ENCODE measurements around the gene LIPT1. TPM values are rescaled to one million over a fixed set of nuclear protein-coding genes. Genes with fewer than 3 reads are reported as not detected.

LIPT1 gene
- 4.2 and 7.5 TPM in 2 replicates for total RNA-seq

DNA sequence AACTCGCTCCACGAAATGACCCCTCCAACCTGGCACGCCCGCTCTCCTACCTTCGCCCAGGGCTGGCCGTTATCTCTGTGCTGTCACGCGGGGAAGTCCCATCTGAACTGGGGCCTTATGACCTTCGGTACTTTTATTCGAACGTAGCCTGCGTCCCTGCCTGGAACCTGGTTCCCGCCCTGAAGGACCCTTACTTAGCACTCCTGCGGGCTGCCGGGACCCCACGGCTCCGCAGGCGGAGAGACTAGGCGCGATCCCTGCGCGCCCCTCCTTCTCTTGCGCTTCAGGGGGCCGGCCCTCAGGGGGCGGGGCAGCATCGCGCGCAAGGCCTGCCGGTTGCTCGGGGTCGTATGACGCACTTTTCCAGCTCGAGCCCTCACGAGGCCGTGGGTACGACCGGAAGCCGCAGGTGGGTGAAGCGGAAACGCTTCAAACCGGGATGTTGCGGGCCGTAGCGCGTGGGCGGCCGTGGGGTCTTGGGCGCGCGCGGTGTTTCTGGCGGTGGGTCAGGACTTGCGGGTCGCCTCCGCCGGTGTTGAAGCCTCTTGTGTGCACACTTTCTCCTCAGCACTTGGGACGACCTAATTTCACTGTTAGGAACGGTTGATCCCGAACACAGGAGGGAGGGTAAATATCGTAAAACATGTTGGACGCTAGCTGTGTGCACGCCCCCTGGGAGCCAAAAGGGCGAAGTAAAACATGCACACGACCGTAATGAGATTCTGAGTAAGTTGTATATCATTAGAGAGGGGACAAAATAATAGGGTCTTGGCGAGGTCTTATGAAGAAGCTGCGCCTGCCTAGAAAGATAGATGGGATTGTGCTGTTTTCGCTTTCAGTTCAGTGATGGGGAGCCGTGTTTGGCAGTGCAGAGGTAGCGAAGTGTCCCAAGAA lies at the start of gene LIPT1, which contains the start of gene TSGA10:
TSS of gene LIPT1 (plus strand) at position 325 of the 894 bp plus-strand sequence. CDS start 6,991 bp downstream, outside the sequence.
TSS of gene TSGA10 (minus strand) at position 300 of the 894 bp plus-strand sequence. CDS start 45,503 bp downstream, outside the sequence.

DNA sequence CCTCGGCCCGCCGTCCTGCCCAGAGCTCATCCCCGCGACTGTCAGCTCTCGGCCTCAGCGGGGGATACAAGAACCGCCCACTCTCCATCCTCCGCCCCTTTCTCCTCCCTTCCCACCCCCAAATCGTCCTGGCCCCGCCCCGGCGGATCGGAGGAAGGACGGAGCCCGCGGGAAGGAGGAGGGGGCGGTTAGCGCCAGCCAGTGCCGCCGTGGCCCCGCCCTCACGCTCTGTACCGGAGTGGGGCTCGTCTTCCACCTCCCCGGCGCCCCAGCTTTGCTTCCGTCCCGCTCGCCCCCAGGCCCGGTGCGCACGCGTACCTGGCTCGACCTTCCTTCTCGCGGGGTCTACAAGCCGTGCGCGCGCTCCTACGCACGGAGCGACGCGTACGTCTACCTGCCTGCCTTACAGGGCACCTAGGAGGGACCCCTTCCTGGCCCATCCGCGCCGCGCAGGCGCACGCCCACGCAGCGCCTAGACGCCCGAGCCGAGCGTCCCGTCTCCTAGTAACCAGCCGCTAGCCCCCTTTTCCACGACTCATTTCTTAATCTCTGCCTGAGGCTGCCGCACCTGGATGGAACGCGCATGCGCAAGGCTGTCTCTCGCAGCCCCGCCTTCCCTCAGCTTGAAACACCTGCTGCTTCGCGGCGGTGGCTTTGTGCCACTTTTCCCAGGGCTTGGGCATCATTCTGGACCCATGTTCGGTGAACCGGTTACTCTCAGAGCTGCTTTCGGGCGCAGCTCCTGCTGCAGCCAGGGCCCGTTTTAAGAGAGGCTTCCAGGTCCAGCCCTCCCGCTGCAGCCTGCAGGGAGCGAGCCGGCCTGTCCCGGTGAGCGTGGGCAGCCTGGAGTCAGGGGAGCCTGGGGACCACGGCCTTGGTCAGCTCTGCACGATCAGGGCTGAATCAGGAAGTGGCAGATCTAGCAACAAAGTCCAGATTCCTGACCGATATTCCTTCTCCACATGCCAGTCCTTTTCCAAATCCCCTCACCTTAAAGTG lies 13.4 kb upstream of the LIPT1 start, which contains the start of gene C2orf15:
TSS of gene C2orf15 (plus strand) at position 598 of the 999 bp plus-strand sequence. CDS start 8,852 bp downstream, outside the sequence.

DNA sequence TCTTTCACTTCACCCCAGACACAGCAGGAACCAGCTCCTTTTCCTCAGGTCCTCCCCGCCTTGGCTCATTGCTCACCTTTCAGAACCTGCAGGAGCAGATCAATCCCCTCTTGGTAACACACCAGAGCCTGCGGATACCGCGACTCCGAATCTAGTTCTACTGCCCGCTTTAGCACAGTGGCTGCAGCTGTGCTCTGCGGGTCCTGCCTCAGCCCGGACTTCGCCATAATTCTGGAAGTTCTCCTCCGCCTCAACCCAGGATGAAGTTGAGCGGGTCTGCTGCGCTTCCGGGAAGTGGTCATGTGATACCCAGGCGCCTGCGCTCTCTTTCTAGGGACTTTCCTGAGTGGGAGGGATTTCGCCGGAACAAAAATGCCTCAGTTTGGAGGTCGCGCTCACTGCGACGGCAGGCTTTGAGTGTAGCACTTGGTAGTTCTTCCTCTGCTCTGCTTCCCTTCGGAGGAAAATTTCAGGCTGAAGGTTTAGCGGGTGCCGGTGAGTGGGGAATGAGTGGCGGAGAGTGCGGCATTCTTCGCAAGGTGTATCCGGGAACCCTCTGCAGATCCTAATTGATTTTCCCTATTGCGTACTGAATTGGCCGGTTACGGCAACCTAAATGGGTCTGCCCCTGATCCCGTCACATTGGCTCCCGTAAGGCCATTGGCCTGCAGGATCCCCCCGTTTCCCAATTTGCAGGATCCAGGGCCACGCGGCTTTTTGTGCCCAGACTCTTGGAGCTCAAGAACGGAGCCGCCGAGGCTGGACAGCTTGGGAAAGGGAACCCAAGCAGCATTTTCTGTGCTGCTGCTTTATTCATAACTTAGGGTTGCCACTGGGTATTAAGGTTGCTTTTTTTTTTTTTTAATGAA lies 26.2 kb downstream of the LIPT1 start, which contains the start of the genes MITD1 and MRPL30:
TSS of gene MITD1 (minus strand) at position 304 of the 869 bp plus-strand sequence. CDS start at position 227, 77 bp downstream.
TSS of gene MRPL30 (plus strand) at position 430 of the 869 bp plus-strand sequence. CDS start 5,020 bp downstream, outside the sequence.

Other genes with a start within 250 kb of the LIPT1 start
- gene CRACDL, start 218.7 kb upstream of the LIPT1 start, total RNA-seq, result 0.54 and 0.69 TPM in 2 replicates
- 0.11 and 0.26 TPM in 2 replicates for gene C2orf15, start 13.3 kb upstream of the LIPT1 start, total RNA-seq
- 0.54 and 1.5 TPM in 2 replicates for gene TSGA10, start within 50 bp of the LIPT1 start, total RNA-seq
- 15.7 and 19.9 TPM in 2 replicates for gene MITD1, start 26.1 kb downstream of the LIPT1 start, total RNA-seq
- 26.7 and 39.0 TPM in 2 replicates for gene MRPL30, start 26.2 kb downstream of the LIPT1 start, total RNA-seq
- gene LYG2, start 100.7 kb downstream of the LIPT1 start, total RNA-seq, result not detected in 2 replicates
- 0.22 and 0.34 TPM in 2 replicates for gene LYG1, start 146.2 kb downstream of the LIPT1 start, total RNA-seq
- gene TXNDC9, start 181.4 kb downstream of the LIPT1 start, total RNA-seq, result 69.5 and 79.0 TPM in 2 replicates
- 15.6 and 23.8 TPM in 2 replicates for gene EIF5B, start 182.4 kb downstream of the LIPT1 start, total RNA-seq

Data from dermis lymphatic vessel endothelial cell (primary cell).